ENCODE data around the gene GRIK3.
"Not testable (repeated sequence)": the region's sequence is repeated elsewhere in the genome, so short reads cannot be mapped to it uniquely, and the experiment has no call there.

GRIK3 gene

DNA sequence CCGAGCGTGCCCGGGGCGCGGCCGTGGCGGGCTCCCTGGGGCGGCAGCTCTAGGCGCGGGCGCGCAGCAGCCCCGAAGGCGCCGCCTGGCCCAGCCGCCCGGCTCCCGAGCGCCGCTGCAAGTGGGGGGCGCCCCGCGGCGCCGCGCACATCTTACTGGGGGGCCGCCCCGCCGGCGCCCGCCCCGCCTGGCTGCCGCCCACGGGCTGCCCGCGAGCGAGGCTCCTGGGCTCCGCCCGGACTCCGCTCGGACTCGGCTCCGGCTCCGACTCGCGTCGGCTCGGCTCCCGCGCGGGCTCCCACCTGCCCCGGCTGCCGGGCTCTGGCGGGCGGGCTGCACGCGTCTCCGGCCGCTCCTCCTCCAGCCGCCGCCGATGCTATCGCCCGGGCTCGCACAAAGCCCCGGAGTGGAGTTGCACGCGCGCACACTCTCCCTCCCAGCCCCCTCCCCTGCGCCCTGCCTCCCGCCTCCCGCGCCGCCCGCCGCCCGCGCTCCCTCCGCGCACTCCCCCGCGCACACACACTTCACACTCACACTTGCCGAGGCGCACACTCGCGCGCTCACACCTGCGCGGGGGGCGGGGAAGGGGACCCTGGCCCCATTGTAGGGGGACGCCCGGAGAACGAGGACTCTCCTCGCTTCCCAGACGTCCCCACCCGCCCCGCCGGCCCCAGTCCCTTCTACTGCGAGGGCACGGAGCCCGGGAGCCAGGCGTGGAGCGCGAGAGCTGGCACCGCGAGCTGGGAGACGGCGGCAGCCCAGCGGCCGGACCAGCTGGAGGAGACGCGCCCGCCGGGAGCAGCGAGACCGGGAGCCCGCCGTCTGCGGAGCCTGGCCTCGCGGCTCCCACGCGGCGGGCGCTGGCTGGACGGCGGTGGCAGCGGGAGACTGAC lies at the start of gene GRIK3:
Gene GRIK3 (minus strand): TSS at position 395 of the 893 bp plus-strand sequence. CDS start 407 bp downstream, outside the sequence.
- DNase-seq (ENCODE audit: low read depth in 1 of 2, low spot score in 1 of 2), result no peak

DNA sequence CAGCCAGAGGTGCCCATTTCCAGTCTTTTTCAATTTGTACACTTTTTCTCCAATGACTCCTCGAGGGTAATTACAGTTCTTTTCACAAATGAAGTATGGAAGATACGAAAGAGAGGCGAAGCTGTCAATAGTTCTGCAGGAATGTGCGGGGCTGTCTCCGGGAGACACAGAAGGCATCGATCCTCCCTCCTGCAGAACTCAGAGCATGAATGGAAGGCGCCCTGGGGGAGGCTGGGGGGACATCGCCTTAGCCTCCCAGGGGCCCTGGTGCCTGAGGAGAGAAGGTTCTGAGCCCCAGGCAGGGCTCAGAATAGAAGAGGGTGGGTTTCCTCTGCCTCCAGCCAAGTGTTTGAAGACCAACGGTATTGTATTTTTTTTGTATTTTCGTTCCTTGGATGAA lies 49.7 kb upstream of the GRIK3 start:
- DNase-seq (ENCODE audit: low read depth in 1 of 2, low spot score in 1 of 2), result no peak

DNA sequence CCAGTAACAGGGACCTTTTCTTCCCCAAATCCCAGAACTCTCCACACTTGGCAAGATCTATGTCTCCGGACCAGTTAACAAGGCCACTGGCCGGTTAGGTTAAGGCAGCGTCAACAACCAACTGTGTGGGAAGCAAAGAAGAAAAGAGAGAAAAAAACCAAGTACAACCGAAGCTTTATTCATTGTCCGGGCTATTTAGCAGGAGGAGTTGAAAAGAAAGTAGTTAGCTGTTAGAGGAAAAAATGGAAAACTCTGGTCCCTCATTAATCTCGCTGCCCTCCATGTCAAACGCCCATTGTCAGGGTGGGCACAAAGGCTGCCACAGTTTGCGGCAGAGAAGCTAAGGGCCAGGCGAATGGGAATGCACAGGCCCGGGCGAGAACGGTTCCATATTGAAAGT lies 49.3 kb upstream of the GRIK3 start:
- no peak for DNase-seq (ENCODE audit: low read depth in 1 of 2, low spot score in 1 of 2)

DNA sequence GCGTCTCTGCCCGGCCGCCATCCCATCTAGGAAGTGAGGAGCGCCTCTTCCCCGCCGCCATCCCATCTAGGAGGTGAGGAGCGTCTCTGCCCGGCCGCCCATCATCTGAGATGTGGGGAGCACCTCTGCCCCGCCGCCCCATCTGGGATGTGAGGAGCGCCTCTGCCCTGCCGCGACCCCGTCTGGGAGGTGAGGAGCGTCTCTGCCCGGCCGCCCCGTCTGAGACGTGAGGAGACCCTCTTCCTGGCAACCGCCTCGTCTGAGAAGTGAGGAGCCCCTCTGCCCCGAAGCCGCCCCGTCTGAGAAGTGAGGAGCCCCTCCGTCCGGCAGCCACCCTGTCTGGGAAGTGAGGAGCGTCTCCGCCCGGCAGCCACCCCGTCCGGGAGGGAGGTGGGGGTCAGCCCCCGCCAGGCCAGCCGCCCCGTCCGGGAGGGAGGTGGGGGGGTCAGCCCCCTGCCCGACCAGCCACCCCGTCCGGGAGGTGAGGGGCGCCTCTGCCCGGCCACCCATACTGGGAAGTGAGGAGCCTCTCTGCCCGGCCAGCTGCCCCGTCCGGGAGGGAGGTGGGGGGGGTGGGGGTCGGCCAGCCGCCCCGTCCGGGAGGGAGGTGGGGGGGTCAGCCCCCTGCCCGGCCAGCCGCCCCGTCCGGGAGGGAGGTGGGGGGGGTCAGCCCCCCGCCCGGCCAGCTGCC lies 46.1 kb upstream of the GRIK3 start:
- not testable (repeated sequence) for DNase-seq (ENCODE audit: low read depth in 1 of 2, low spot score in 1 of 2)

DNA sequence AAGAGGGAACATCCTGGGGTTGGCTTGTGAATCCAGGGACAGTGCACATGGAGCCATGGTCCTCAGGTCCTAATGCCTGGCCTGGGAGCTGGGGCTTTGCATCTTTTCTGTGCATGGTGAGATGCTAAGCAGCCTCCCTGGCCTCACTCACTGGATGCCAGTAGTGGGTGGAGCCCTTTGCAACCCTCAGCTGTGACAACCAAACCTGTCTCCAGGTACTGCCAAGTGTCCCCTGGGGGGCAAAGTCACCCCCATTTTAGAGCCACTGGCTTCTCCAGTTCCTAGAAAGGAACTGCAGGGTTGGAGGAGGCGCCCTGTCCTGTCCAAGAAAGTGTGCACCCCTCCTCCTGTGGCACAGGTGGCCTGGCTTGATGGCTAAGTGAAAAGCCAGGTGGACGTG lies 44.6 kb upstream of the GRIK3 start:
- no peak for DNase-seq (ENCODE audit: low read depth in 1 of 2, low spot score in 1 of 2)

DNA sequence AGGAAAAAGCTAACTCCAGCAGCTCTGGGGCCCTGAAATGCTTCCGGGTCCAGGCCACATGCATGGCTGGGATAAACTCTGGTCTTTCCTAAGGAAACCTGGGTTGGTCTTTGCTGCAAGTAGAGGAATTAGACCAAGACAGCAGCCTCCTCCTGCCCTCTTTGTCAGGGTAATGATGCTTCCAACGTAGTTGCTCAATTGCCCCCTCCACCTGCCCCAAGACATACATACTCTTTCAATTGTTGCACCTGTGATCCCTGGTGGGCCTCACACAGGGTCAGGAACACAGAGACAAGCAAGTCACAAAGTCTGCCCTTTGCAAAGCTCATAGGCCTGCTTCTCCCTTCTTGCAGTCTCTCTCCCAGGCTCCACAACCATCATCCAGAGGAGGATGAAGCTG lies 41.9 kb upstream of the GRIK3 start:
- no peak for DNase-seq (ENCODE audit: low read depth in 1 of 2, low spot score in 1 of 2)

DNA sequence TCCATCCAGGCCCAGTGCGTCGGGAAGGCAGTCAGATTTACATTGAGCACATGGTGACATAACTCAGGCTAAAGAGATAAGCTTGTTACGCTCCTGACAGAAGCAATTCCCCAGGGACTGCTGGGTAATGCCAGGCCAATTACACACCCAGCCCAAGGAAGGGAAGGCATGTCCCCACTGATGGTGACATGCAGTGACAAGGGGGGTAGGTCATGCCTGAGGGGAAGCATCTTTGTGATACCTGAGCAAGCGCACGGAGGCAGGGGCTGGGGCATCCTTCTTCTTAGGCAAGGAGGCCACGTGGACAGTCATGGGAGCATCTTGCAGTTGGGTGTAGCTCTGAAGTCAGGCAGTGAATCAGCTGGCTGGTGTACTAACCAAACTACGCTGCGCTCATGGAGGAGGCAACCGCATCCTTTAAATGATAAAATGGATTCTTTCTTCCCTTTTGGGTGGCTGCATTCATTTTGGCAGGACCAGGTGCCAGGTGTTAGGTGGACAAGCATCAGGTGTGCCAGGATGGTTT lies 39.6 kb upstream of the GRIK3 start:
- no peak for DNase-seq (ENCODE audit: low read depth in 1 of 2, low spot score in 1 of 2)

DNA sequence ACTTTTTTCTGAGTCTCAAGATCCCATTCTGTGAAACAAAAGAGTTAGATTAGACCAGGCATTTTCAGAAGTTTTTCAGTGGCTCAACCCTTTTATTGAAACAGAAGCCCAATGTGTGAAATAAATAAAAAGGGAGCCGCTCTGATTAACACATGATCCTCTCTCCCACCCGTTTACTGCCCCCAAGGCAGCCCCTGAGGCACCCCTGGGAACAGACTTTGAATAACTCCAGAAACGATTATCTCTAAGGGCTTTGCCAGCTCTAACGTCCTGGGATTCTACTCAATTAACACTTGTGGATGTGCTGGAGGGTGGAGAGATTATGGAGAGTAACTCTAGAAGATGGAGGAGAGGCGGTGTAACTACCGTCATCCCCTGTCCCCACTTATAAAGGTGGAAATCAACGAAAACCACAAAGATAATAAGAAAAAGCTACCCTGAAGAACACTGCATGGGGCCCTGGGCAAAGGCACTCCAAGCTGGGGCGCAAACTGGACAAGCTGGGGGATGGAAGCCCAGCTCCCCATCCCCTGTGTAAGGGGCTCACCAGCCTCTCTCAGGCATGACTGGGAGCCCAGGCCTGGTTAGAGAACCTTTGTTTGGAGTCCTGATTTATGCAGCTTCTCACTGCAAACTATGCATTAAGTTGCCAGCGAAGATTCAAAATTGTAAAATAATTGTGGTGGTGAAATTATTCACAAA lies 39.0 kb upstream of the GRIK3 start:
- DNase-seq (ENCODE audit: low read depth in 1 of 2, low spot score in 1 of 2), result no peak

DNA sequence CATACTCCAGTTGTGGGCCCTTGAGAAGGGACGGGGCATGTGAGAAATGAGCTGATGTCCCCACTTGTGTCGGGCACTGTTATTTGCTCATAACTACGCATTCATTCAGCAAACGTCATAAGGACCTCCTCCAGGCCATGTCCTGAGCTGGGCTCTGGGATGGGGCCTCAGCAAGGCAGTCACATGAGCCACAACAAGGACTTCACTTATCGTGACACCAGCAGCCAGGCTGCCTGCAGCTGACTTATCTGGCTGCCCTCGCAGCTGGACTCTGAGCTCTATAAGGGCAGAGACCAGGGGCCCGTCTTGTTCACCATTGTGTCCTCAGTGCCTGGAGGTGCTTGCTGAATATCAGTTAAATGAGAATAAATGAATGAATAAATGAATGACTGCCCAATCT lies 37.5 kb upstream of the GRIK3 start:
- no peak for DNase-seq (ENCODE audit: low read depth in 1 of 2, low spot score in 1 of 2)

DNA sequence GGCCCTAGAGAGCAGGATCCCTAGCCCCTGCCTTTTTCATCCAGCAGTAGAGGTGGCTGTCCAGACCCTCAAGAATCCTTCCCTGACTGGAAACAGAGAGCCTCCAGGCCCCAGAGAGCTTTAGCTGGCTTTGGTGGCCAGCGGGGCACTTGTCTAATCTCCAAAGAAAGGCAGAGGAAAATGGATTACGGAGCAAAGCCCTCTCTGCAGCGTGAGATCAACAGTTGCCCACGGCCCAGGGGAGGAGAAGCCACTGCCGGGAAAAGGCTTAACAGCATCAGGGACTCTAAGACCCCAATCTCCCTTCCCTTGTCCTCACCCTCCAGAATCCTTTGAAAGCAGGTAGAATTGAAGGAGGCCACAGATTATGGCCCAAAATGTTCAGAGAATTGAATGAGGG lies 35.8 kb upstream of the GRIK3 start:
- no peak for DNase-seq (ENCODE audit: low read depth in 1 of 2, low spot score in 1 of 2)

DNA sequence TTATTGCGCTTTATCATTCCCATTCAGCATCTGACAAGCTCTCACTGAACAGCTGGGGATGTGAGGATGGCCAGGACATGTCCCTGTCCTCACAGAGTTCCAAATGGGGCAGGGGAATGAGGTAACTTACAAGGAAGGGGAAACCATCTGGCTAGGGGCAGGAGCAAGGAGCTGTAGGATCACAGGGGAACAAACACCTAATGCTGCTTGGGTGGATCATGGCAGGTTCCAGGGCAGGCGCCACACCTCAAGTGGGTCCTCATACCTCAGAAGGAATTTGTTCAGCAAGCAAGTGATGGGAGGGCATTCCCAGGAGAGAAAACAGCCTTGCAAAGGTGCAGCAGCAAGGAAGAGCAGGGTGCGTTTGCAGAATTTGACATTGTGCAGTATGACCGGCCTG lies 35.1 kb upstream of the GRIK3 start:
- no peak for DNase-seq (ENCODE audit: low read depth in 1 of 2, low spot score in 1 of 2)

DNA sequence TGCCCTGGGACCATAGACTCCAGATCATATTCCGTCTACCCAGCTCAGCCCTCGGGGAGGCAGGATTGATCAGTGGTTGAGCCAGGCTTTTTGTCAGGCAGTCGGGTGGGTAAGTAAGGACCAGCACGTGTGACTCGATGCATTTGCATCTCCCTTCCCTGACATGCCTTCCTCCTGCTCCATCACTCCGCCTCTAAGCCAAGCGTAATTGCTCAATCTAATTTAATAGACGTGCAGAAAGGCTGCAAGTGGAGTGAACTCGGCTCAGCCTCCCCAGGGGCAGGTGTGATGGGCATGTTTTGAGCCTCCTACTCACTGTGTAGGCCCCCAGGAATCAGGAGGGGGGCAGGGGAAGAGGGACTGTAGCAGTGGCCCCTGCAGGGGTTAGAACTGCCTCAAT lies 34.6 kb upstream of the GRIK3 start:
- no peak for DNase-seq (ENCODE audit: low read depth in 1 of 2, low spot score in 1 of 2)

DNA sequence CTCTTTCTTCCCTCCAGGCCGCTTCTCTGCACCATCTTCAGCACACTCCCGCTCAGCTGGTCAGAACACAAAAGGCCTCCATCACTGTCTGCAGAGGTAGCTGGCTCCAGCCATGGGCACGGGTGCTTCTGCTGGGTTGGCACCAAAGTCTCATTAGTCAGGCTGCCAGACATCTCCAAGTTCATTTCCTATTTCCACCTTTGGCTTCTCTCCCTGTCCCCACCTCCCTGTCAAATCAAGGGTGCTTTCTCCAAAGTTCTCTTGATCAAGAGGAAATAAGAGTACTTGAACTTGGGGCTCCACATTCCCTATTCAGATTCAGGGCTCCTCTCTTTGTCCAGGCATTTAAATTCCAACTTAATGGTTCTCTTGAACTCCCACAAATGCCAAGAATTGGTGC lies 33.9 kb upstream of the GRIK3 start:
- DNase-seq (ENCODE audit: low read depth in 1 of 2, low spot score in 1 of 2), result no peak

DNA sequence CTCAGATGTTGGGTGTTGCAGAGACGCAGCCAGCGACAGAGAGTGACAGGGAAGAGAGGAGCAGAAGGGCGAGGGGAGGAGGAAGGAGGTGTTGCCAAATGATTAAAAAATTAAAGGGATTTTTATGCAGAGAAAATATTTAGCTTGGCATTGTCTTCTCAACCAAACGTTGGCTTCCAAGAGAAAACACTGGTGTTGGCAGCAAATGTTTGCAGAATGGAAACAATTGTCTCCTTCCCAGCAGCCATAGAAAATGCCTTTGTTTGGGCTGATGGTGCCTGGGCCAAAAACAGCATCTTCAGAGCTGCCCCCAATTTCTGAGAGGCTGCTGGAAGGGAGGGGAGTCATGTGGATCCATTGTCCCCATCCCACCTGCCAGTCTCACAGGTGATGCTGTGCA lies 29.7 kb upstream of the GRIK3 start:
- DNase-seq (ENCODE audit: low read depth in 1 of 2, low spot score in 1 of 2), result no peak

DNA sequence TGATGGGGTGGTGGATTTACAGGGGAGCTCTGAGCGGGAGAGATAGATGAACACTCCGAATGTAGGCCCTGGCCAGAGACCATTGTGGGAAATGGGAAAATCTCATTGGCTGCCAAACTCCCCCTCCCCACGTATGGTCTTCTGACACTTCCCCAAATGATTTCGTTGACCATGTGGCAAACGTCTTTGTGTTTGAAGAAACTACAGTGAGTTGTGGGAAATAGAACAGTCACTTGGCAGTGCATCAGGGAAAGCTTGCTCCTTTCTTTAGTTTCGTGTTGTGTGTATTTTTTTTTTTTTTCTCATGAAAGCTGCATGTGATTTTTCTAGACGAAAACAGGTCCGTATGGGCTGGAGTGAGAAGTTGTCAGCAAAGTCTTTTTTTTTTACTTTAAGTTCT lies 25.0 kb upstream of the GRIK3 start:
- no peak for DNase-seq (ENCODE audit: low read depth in 1 of 2, low spot score in 1 of 2)

DNA sequence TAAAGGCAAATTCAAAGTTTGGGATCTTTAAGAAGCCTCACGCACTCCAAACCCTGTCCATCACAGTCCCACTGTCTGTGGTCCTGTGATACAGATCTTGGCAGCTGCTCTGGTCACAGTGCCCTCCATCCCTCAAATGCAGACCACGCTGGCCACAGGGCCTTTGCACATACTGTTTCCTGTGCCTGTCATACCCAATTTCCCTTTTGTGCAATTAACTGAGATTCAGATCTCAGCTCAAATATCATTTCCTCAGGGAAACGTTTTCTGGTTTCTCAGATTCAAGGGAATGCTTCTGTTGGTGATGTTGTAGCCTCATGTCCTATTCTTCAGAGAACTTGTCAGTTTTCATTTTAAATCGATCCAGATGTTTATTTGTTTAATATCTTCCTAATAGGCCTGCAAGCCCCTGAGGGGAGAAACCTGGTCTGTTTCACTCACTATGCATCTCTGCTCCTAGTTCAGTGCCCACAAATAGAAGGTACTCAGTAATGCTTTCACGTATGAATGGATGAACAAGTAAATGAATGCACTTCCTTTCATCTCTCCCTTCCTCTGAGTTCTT lies 24.2 kb upstream of the GRIK3 start:
- DNase-seq (ENCODE audit: low read depth in 1 of 2, low spot score in 1 of 2), result no peak

DNA sequence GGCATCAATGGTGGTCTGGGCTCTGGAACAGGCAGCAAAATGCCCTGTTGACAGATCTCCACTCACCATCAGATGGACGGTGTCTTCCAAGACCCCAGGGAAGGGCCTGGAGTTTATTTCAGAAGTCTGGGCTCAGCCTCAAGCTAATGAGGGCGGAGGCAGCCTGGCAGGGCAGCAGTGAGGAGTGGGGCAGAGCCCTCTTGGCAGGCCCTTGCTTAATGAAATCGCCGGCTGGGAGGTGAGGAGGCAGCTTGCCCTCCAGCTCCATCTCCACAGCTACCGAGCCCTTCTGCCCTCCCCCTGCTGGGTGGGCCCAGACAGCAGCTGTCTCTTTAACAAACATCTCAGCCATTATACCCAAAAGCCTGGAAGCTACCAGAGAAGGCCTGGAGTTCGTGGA lies 22.0 kb upstream of the GRIK3 start:
- DNase-seq (ENCODE audit: low read depth in 1 of 2, low spot score in 1 of 2), result no peak

DNA sequence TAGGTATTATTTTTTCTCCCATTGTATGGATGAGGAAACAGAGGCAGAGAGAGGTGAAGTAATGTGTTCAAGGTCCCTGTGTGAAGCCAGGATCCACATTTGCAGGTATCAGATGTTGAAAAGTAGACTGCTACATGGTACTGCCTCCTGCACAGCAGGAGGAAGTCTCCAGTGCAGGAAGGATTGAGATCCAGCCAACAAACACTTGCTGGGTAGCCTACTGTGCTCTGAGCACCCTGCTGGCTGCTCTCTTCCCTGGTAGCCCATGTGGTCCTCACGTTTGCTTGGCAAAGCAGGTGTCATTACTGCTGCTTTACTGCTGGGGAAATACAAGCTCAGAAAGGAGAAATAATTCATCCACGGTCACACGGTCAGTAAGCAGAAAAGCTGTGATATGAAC lies 21.3 kb upstream of the GRIK3 start:
- no peak for DNase-seq (ENCODE audit: low read depth in 1 of 2, low spot score in 1 of 2)

DNA sequence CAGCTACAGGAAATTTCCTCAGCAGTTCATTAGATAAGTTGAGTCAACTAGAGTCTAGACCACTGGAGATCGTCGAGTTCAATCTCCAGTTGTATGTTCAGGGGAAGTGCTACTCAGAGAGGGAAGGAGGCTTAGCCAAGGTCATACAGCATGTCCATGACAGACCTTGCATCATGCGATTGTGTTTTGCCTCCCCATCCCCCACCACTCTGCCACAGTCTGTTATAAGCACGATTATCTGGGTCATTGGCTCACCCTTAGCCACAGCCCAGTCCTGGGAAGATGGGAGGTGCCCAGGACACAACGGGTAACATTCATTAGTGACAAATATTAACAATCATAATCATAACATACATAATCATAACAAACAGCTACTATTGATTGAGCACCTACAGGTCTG lies 18.9 kb upstream of the GRIK3 start:
- no peak for DNase-seq (ENCODE audit: low read depth in 1 of 2, low spot score in 1 of 2)

DNA sequence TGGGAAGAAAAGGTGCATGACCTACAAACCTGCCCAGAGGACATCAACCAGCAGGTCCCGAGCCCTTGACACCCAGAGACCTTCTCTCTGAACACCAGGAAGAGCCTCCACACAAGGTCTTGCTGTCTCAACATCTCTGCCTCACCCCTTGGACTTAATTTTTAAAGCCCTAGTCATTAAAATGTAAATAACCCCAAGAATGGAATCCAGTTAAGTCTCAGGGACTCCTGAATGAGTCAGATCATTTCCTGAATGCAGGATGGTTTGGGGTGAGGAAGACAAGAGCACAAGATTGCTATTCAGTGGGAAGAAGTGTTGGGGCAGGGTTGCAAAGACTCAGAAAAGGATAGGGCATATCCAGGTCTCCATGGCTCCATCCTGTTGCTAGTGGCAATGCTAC lies 17.8 kb upstream of the GRIK3 start:
- no peak for DNase-seq (ENCODE audit: low read depth in 1 of 2, low spot score in 1 of 2)

DNA sequence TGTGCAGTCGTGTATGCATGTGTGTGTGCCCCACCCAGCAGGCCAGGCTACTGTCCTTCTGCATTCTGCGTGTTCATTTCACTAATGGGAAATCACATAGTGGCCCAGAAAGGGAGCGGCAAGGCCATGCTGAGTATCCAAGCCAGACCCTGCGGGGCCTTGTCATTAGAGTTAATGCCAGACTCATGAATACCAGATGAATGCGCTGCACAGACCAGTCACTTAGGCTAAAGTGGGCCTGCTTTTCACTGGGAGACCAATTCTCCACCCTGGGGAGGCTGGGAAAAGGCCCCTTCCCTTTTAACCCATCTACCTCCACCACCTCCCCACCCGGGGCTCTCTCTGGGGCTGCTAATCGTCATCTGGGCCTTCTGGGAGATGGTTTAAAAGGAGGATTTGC lies 17.0 kb upstream of the GRIK3 start:
- DNase-seq (ENCODE audit: low read depth in 1 of 2, low spot score in 1 of 2), result no peak

DNA sequence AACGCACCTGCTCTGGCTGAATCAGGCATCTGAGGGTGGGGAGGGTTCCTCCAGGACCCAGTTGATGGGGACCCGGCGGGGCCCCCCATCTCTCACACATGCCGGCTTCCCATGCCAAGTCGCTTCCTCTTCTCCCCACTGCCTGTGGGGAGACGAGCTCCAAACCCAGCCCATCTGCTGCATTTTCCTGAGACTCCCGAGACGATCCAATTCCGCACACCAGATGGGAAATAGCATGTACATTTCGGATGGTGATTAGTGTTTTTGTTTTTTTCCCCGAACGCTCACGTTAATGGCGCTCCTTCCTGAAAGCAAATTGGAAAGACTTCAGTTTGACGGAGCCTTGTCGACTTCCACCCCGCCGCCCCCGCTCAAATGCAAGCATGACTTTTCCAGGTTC lies 13.2 kb upstream of the GRIK3 start:
- no peak for DNase-seq (ENCODE audit: low read depth in 1 of 2, low spot score in 1 of 2)
